Body of pancreas (tissue), 4 donors: ENCODE data around the gene LRCH1. TPM values are rescaled to one million over a fixed set of nuclear protein-coding genes. Genes with fewer than 3 reads are reported as not detected.

Experiments used
- ATAC-seq: fragments of 150-250 bp; one replicate; pipeline ENCODE4 v1.9.1; 2016
- DNase-seq, 4 donors: peaks; one replicate each; pipeline ENCODE4 v3.0.0-alpha.2; 2019
- H3K27ac ChIP-seq, 4 donors: fragments of 200-600 bp; sonication (generic); 1 replicate in 3 of 4; 2 replicates in 1 of 4; pipeline versions ENCODE4 v1.5.1 to v1.6.1; 2016 to 2019; ENCODE audit warnings: mild to moderate bottlenecking in 1 of 4, mixed read lengths in 1 of 4, moderate library complexity in 1 of 4
- H3K27me3 ChIP-seq, 2 donors: fragments of 200-600 bp; sonication (generic); one replicate each; pipeline ENCODE4 v1.6.0; 2016; ENCODE audit warnings: mild to moderate bottlenecking in 1 of 2
- H3K36me3 ChIP-seq, 2 donors: fragments of 200-600 bp; sonication (generic); replicated peaks in 1 of 2; 2 replicates each; pipeline ENCODE4 v1.5.1; 2016; ENCODE audit warnings: low read depth in 2 of 2; ENCODE audit not compliant: insufficient read depth in 1 of 2
- H3K4me1 ChIP-seq: fragments of 200-600 bp; sonication (generic); one replicate; pipeline ENCODE4 v1.6.0; 2016
- H3K4me3 ChIP-seq, 2 donors: fragments of 200-600 bp; sonication (generic); 1 replicate in 1 of 2; 2 replicates in 1 of 2; pipeline ENCODE4 v1.5.1; 2016 to 2019
- H3K9me3 ChIP-seq, 3 donors: fragments of 200-600 bp; sonication (generic); 1 replicate in 2 of 3; 2 replicates in 1 of 3; pipeline ENCODE4 v1.5.1; 2016
- CTCF ChIP-seq, 7 experiments: fragments of 450-650 bp in 4 of 7; fragments of 200-600 bp in 3 of 7; sonication (generic) in 3 of 7; IDR thresholded peaks; one replicate each; pipeline ENCODE4 v1.5.1; 2016 to 2019; ENCODE audit warnings: antibody characterized with exemption in 7 of 7
- POLR2A ChIP-seq, 3 donors: fragments of 450-650 bp; IDR thresholded peaks; one replicate each; pipeline ENCODE4 v1.6.1; 2016; ENCODE audit warnings: antibody characterized with exemption in 3 of 3, mild to moderate bottlenecking in 2 of 3
- WGBS, 2 donors: methylation state at CpG; one replicate each; pipeline ENCODE4 v1.1.5; 2017; 5-methylcytosine and 5-hydroxymethylcytosine counted together
- intact Hi-C: fragments of 100-400 bp; cut with DNase I; formaldehyde crosslinking; loops from one replicate; pipeline ENCODE4 v1.15.1; 2023
- total RNA-seq, 2 donors: library from RNA; depleted of rRNA; stranded (reverse); fragments of >200 nt; gene quantifications; one replicate each; pipeline ENCODE4 v1.1.0, GENCODE V29; 2016

The LRCH1 gene
- total RNA-seq, 2 donors from 2014 or later: 7.3 to 8.6 TPM

DNA sequence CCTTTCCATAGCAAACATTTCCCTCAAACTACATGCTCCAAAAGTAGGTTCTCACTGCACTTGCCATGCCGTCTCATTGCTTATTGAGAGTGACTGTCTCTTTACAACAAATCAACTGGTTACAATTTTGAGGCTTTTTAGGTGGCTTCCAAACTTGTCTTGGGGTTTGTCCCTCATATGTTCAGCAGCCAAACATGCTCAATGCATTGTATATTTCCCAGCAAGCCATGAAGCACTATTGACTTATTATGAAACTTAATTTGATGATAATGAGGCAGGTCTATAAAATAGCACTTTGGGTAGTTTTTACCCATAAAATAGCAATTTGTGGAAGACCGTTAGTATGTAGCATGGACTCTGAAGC is 78.2 kb downstream of the LRCH1 start:
- intact Hi-C loops: no loop called here
- ATAC-seq (no peak), DNase-seq (no peak)
- H3K9me3 ChIP-seq: no peaks in the 10 kb centered on the region
- H3K27ac ChIP-seq: no peak overlapping the region
- H3K27me3 ChIP-seq: no peaks in the 10 kb centered on the region
- no peaks in the 10 kb centered on the region for H3K36me3 ChIP-seq
- WGBS, 2 donors: 87 to 90% methylated on average over 2 of the region's 2 CpGs
- H3K4me1 ChIP-seq: peaks cover 26% of the 10 kb centered on the region
- TF ChIP-seq CTCF (IDR thresholded peaks at IDR 0.05): no peak
- no peak for TF ChIP-seq POLR2A (IDR thresholded peaks at IDR 0.05)
- H3K4me3 ChIP-seq: no peak overlapping the region

GRCh38 chr13:46632176-46632575 is 79.2 kb downstream of the LRCH1 start:
- WGBS, 2 donors: 96 to 98% methylated on average over 2 of the region's 2 CpGs
- no peaks in the 10 kb centered on the region for H3K36me3 ChIP-seq
- ATAC-seq (no peak), DNase-seq (no peak)
- intact Hi-C loops: no loop called here
- TF ChIP-seq CTCF (IDR thresholded peaks at IDR 0.05) (no peak), POLR2A (IDR thresholded peaks at IDR 0.05) (no peak)
- no peaks in the 10 kb centered on the region for H3K9me3 ChIP-seq
- no peaks in the 10 kb centered on the region for H3K27me3 ChIP-seq
- peaks cover 26% of the 10 kb centered on the region for H3K4me1 ChIP-seq
- no peak overlapping the region for H3K27ac ChIP-seq
- H3K4me3 ChIP-seq: no peak overlapping the region

DNA sequence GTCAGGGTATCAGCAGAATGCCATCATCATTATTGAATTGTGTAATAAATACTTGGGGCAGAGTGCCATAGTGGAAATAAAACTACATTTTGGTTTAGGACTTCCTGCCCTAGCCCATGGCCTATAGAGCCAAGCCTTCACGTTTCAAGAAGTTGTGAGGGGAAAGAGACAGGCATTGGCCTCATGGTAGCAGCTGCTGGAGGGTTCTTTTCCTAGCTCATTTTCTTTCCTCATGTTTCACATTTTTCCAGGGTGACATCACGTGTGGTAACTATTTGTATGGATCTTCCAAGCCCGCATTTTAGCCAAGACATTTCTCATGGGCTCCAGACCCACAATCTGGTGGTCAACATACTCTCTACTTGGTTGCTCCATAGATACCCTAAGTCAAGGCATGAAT is 80.4 kb downstream of the LRCH1 start:
- WGBS, 2 donors: 57 to 71% methylated on average over 3 of the region's 3 CpGs
- Histone ChIP-seq H3K27ac (peak overlapping the region in 1 of 4 donors; percentile 8), H3K9me3 (no peaks in the 10 kb centered on the region), H3K36me3 (no peaks in the 10 kb centered on the region), H3K4me3 (no peak overlapping the region), H3K4me1 (peaks cover 26% of the 10 kb centered on the region), H3K27me3 (no peaks in the 10 kb centered on the region)
- DNase-seq (no peak), ATAC-seq (peak; percentile 52)
- intact Hi-C loops: no loop called here
- TF ChIP-seq CTCF (IDR thresholded peaks at IDR 0.05): no peak
- no peak for TF ChIP-seq POLR2A (IDR thresholded peaks at IDR 0.05)

DNA sequence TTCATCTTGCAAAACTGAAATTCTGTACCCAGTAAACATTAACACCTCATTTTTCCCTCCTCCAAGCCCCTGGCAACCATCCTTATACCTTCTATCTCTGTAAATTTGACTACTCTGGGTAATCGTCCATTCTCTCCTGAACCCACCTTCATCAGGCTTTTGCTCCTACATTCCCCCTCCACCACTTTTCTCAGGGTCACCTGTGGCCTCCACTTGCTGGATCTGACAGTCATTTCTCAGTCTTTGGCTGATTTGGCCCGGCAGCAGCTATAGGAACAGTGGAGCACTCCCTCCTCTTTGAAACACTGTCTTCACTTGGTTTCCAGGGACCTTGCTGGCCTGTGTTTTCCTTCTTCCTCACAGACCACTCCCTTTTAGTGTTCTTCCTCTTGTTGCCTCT is 83.5 kb downstream of the LRCH1 start:
- DNase-seq: no peak
- TF ChIP-seq CTCF (IDR thresholded peaks at IDR 0.05) (no peak), POLR2A (IDR thresholded peaks at IDR 0.05) (no peak)
- H3K4me1 ChIP-seq: peaks cover 8% of the 10 kb centered on the region

GRCh38 chr13:46637213-46637612 is 84.2 kb downstream of the LRCH1 start:
- intact Hi-C loops: no loop called here
- Histone ChIP-seq H3K27me3 (no peaks in the 10 kb centered on the region), H3K4me3 (no peak overlapping the region), H3K36me3 (no peaks in the 10 kb centered on the region), H3K9me3 (no peaks in the 10 kb centered on the region), H3K27ac (no peak overlapping the region), H3K4me1 (peaks cover 10% of the 10 kb centered on the region)
- TF ChIP-seq POLR2A (IDR thresholded peaks at IDR 0.05) (no peak), CTCF (IDR thresholded peaks at IDR 0.05) (no peak)
- WGBS, 2 donors: 94 to 97% methylated on average over 4 of the region's 4 CpGs
- DNase-seq: no peak
- no peak for ATAC-seq

More for the DNA sequence above, 83.5 kb downstream of the LRCH1 start:
- intact Hi-C loops: no loop called here
- Histone ChIP-seq H3K4me3 (no peak overlapping the region), H3K27me3 (no peaks in the 10 kb centered on the region), H3K27ac (no peak overlapping the region), H3K36me3 (no peaks in the 10 kb centered on the region), H3K9me3 (no peaks in the 10 kb centered on the region)
- no peak for ATAC-seq
- WGBS, 2 donors: 58 to 62% methylated on average over 2 of the region's 2 CpGs
